Retinal pigment epithelial cell (primary cell): ENCODE results near the gene TMEM156.

ENCODE experiments used
- DNase-seq: peaks from one replicate; pipeline ENCODE4 v3.0.0-alpha.2; 2010; ENCODE audit warnings: low read depth
- H3K4me3 ChIP-seq: 2 replicates; pipeline ENCODE4 v1.5.1; 2011; ENCODE audit warnings: mild to moderate bottlenecking, low read length, control low read depth, moderate library complexity
- TF ChIP-seq, protein P1 (sequence below): conservative IDR thresholded peaks from 2 replicates; pipeline ENCODE4 v1.5.1; 2011; ENCODE audit warnings: low read depth, low read length, control low read depth, inconsistent platforms

The TMEM156 gene

DNA sequence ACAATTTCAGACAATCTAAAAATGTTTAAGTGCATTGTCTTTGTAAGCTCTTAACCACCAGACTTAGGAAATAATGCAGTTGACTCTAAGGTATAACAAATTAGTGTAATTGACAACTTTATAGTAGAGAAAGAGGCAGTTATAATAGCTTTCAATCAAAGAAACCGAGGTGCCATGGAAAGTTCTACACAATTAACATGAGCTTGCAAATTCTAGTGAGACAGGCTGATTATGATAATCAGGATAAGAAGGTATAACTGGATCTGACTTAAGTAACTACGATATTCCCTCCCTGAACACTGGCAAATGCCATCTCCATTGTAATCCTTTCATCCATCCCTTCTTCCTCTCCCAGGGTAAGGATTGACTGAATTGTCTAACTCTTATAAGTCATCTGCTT is 18.4 kb upstream of the TMEM156 start:
- no peak for DNase-seq
- H3K4me3 ChIP-seq = no peak overlapping the region
- TF ChIP-seq, protein P1, sequence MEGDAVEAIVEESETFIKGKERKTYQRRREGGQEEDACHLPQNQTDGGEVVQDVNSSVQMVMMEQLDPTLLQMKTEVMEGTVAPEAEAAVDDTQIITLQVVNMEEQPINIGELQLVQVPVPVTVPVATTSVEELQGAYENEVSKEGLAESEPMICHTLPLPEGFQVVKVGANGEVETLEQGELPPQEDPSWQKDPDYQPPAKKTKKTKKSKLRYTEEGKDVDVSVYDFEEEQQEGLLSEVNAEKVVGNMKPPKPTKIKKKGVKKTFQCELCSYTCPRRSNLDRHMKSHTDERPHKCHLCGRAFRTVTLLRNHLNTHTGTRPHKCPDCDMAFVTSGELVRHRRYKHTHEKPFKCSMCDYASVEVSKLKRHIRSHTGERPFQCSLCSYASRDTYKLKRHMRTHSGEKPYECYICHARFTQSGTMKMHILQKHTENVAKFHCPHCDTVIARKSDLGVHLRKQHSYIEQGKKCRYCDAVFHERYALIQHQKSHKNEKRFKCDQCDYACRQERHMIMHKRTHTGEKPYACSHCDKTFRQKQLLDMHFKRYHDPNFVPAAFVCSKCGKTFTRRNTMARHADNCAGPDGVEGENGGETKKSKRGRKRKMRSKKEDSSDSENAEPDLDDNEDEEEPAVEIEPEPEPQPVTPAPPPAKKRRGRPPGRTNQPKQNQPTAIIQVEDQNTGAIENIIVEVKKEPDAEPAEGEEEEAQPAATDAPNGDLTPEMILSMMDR = no peak

DNA sequence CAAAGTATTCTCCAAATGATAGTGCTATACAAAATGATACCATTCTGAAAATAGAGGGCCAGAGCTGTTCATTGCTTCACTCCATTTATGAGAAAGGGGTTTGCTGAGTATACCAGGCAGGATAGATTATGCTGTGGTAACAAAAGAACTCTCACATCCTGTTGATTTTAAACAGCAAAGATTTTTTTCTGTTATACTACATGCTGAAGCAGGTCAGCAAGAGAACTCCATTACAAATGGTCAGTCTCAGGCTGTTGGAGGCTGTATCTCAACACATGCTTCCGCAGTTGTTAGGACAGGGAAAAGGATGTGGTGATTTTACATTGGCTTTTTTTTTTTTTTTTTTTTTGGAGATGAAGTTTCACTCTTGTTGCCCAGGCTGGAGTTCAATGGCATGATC is 16.1 kb upstream of the TMEM156 start:
- H3K4me3 ChIP-seq = no peak overlapping the region
- no peak for DNase-seq
- TF ChIP-seq, protein P1 = no peak

DNA sequence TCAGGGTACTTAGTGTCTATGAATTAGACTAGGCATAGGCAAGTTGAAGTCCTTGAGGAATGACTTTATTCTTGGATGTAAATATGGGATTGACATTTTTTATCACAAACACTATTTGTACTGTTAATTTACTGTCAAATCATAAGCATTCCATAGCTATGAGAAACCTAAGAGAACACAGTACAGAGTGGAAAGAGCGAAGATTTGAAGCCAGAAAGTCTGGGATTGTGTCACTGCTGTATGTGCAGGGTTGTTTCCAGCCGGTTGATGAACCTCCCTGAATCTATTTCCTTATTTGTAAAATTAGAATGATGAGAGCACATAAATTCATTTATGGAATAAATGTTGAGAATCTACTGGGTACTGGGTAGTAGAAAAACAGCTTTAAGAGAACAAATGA is 15.5 kb upstream of the TMEM156 start:
- no peak overlapping the region for H3K4me3 ChIP-seq
- TF ChIP-seq, protein P1 = no peak
- no peak for DNase-seq

DNA sequence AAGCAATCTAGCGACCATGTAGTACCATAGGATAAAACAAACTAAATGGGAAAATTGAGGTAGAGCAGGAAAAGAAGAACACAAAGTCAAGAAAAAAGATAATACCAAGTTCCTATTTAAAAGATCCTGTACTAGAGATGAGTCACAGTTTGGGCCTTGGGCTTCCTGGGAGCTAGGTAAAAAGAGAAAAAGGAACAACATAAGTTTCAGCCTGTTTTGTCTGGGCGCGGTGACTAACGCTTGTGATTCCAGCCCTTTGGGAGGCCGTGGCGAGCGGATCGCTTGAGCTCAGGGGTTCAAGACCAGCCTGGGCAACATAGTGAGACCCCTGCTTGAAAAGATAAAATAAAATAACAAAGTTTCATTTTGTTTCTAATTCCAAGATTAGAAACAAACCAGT is 14.0 kb upstream of the TMEM156 start:
- DNase-seq = no peak
- H3K4me3 ChIP-seq = peak overlapping the region; percentile 77
- TF ChIP-seq, protein P1 = no peak

DNA sequence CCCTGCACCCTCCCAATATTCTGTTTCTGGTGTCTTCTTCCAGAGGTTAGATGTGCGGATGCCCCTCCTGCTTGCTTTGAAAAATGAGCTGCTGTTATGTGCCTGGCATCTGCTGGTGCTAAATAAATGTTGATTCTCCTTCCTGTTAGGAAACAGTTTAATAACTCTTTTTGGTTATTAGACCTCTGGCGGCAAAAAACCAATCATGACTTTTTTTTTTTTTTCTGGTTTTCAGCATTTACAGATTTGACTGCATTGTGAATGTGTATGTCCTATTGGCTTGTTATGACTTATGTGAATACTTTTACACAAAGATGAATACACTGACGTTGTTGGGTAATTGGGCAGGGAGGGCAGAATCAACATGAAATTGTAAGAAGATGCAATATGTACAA is 13.6 kb upstream of the TMEM156 start:
- no peak for DNase-seq
- TF ChIP-seq, protein P1 = no peak
- H3K4me3 ChIP-seq = peak overlapping the region; percentile 77

DNA sequence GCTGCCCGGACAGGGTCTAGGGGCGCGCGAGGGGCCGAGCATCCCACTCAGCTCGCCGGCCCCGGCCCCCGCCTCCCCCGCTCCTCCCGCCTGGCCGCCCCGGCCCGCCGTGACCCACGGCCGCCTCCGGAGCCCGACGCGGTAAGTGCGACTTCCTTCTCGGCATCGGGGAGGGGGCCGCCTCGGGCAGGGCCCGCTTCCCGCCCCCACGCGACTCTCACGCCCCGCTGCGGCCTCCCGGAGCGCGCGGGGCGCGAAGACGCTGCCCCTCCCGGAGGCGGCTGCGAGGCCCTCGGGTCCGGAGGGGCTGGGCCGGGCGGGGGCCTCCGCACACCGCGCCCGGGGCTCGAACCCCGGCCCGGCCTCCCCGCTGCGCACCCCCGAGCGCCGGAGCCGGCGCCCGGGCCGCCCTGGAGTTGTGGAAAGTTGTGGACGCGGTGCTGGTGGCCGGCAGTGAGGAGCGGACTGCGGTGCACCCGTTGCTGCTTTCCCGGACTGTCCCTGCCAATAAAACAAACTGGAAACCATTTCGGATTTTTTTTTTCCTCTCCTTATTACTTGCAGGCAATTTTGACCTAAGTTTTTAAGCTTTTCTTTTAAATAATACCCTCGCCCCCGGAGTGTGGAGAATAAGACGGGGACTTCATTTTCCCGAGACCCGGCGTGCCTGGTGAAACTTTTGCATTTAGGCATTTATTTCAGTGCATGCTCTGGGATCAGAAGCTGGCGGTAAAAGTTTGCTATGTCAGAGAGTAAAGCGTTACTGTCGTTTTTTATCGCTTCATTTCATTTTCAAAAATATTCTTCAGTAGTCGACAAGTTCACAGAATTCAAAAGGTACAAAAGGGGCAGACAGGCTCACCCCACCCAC is 13.0 kb upstream of the TMEM156 start:
- peak overlapping the region; percentile 77 for H3K4me3 ChIP-seq
- TF ChIP-seq, protein P1 = no peak
- DNase-seq = no peak

DNA sequence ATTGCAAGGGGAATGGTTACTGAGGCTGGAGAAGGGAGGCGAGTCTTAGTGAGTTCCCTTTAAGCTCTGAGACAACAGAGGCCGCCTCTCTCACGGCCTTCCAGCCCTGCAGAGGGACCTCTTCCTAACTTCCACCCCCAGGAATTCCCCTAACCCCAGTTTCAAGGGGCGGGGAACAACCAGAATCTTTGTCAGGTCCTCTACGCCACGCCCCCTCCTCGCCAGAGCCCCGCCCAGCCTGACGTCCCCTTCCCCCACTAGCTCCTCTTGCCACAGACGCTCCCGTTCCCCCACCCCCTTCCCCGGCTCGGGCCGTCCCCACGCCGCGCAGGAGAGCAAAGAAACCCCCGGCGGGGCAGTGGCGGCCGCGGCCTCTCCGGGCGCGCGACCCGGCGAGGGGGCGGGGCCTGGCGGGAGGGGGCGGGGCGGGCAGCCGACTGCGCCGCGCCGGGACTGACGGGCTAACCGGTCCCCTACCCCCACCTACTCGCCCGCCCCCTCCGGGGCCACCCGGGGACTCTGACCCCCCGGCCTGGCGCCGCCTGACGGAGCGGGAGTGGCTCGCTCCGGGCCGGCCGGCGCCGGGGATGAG is 12.3 kb upstream of the TMEM156 start:
- TF ChIP-seq, protein P1 = no peak
- peak overlapping the region; percentile 77 for H3K4me3 ChIP-seq
- DNase-seq = no peak
